ENCODE measurements around the gene ADAM10.

ADAM10 gene

GRCh38 chr15:58686286-58686685 lies 63.2 kb downstream of the ADAM10 start:
- no peak for DNase-seq (ENCODE audit: extremely low read depth, low read depth)
- TF ChIP-seq CTCF (IDR thresholded peaks at IDR 0.05; ENCODE audit: low read depth, low read length): no peak

GRCh38 chr15:58684751-58685150 lies 64.8 kb downstream of the ADAM10 start:
- DNase-seq (ENCODE audit: extremely low read depth, low read depth): no peak
- TF ChIP-seq CTCF (IDR thresholded peaks at IDR 0.05; ENCODE audit: low read depth, low read length): no peak

- no peak for TF ChIP-seq CTCF (IDR thresholded peaks at IDR 0.05; ENCODE audit: low read depth, low read length)
- DNase-seq (ENCODE audit: extremely low read depth, low read depth): no peak
Measured at GRCh38 chr15:58684036-58684710, 65.3 kb downstream of the ADAM10 start.

GRCh38 chr15:58682234-58682633 lies 67.3 kb downstream of the ADAM10 start:
- no peak for TF ChIP-seq CTCF (IDR thresholded peaks at IDR 0.05; ENCODE audit: low read depth, low read length)
- no peak for DNase-seq (ENCODE audit: extremely low read depth, low read depth)

DNA sequence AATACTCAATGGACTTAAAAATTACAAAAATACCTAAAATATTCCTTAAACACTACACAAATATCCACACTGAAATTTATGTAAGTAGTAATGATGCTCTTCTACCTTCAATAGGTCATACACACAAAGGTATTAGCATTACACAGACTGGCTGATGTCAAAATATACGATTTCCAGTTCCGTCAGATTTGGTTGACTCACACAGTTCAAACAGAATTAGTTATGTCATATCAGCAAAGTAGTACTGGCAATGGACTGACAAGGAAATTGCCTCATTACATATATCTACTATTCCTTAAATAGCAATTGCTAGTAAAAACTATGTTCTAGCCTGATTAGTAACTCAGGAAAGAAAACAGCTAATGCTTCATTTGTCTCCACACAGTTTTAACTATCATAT lies 70.8 kb downstream of the ADAM10 start:
- DNase-seq (ENCODE audit: extremely low read depth, low read depth): no peak
- TF ChIP-seq CTCF (IDR thresholded peaks at IDR 0.05; ENCODE audit: low read depth, low read length): no peak

DNA sequence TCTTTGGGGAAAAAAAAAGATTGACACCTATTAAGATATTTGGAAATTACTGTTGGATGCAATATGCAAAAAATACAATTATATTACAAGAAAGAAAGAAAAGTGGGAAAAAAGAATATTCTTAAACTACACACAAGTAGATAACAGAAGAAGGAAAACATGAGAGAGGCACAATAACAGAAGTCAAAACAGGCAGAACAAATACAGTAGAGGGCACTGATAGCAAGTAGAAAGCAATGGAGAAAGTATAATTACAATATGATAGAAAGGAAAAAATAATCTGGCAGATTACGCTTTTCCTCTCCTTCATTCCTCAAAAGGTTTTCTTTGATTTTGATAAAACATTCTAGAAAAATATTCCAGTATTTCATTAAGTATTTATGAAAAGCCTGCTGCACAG lies 72.1 kb downstream of the ADAM10 start:
- TF ChIP-seq CTCF (IDR thresholded peaks at IDR 0.05; ENCODE audit: low read depth, low read length): no peak; the same call in 1 of the 2 replicates
- no peak for DNase-seq (ENCODE audit: extremely low read depth, low read depth)

DNA sequence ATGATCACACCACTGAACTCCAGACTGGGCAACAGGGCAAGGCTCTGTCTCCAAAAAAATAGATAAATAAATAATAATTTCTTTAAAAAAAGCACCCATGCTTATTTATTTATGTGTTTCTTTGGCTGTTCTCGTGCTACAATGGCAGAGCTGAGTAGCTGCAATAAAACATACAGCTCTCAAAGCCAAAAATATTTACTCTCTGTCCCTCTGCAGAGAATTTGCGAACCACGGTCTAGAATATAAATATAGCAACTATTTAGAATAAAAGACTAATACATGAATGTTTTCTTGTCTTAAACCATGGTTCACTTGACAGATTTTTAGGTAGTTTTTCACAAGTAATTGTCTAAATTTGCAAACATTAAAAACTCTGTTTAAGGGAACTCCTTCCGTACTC lies 72.7 kb downstream of the ADAM10 start:
- DNase-seq (ENCODE audit: extremely low read depth, low read depth): no peak
- no peak for TF ChIP-seq CTCF (IDR thresholded peaks at IDR 0.05; ENCODE audit: low read depth, low read length)
